ENCODE data around the gene SLC22A6.

SLC22A6 gene

DNA sequence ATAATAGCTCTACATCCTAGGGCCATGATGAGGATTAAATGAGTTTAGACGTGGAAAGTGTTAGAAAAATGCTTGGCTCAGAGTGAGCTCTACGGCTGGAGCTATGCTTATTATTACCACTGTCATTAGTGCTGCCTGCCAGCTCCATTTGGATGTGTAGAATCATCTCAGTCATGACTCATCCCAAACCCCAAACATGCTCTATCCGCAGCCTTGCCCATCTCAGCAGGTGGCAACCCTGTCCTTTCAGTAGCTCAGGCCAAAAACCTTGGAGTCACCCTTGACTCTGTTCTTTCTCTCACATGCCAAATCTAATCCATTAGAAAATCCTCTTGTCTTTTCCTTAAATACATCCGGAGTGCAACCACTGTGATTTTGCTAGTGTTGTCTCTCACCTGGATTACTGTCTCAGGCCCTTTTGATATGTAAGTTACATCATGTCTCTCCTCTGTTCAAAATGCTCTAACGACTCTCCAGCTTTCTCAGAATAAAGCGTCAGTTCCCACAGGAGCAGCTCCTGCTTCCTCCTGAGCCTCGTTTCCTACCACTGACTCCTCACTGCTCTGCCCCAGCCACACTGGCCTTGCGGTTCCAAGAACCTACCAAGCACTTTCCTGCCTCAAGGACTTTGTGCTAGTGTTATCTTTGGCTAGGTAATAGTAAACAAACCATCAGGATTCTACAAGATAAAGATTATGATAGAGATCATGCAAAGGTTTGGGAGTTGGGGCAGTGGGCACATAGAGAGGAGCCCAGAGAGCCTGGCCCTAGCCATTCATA is 53.1 kb downstream of the SLC22A6 start:
- no peak for DNase-seq

DNA sequence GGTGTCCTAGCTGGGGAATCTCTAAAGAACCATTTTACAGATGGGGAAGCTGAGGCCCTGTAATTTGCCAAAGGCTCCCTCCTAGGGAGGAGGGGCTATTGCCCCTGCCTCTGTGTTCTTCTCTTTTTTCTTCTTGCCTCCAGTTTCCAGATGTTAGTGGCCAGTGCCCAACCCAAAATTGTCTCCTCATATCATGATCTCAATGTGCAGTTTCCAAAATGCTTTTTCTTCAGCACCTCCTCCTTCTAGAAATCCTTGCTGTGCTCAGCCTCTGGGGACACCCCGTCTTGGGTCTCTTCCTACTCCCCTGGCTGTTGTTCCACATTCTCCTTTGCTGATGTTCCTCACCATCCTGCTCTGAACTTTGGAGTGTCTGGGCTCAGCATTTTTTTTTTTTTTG is 54.1 kb downstream of the SLC22A6 start:
- DNase-seq, result no peak

DNA sequence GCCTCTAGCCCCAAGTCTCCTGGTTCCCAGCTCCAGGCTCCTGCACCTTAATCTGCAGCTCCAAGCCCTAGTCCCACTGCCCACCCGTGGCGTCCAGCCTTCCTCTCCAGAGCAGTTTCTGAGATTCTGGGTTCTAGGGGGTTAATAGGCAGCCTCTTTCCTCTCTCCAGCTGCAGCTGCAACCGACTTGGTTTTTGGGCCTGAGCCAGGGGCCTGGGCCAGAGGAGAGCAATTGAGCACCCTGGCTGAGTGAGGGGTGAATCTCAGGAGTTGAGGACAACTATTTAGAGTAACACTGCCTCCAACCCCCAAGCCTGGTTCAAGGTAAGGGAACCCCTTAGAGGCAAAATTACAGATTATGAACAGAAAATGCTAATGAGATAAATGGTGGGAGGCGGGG is 54.6 kb downstream of the SLC22A6 start:
- DNase-seq, result no peak

DNA sequence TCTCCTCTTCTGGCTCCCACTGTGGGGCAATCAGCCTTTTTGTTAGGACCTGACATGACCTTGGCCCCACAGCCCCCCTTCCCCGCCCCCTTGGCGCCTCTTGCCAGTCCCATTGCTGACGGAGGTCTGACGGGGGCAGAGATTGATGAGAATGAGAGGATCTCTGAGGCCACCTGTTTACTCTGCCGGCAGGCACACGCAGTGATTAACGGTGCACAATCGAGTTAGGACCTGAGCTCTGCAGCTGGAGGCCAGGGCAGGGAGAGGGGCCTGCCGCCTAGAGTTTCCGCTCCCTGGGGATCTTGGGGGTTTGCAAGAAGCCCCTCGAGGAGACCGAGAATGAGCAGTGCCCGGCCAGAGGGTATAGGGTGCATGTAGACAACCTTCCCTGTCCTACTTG is 56.8 kb downstream of the SLC22A6 start:
- DNase-seq, result no peak

- DNase-seq, result no peak
These were observed 57.9 kb downstream of the SLC22A6 start for GRCh38 chr11:62926680-62927455.

Measured in suppressor macrophage treated with lipopolysaccharide for 1 hour (primary cell).